Gastroesophageal sphincter (tissue), 3 donors: ENCODE measurements around the gene CD27.

Experiments
- CTCF ChIP-seq, 4 experiments: fragments of 200-600 bp in 2 of 4; fragments of 450-650 bp in 2 of 4; sonication (generic) in 1 of 4; IDR thresholded peaks; one replicate each; pipeline ENCODE4 v1.5.1; 2017 to 2019; ENCODE audit warnings: antibody characterized with exemption in 4 of 4, mild to moderate bottlenecking in 2 of 4, moderate library complexity in 2 of 4
- EP300 ChIP-seq: sonication (generic); formaldehyde crosslinking; IDR thresholded peaks from one replicate; pipeline ENCODE4 v1.6.1; 2017; ENCODE audit warnings: antibody characterized with exemption, mild to moderate bottlenecking
- POLR2A ChIP-seq, 2 donors: fragments of 450-650 bp; IDR thresholded peaks; one replicate each; pipeline ENCODE4 v1.6.1; 2017; ENCODE audit warnings: antibody characterized with exemption in 2 of 2, mild to moderate bottlenecking in 2 of 2, moderate library complexity in 1 of 2

GRCh38 chr12:6424866-6425265 is 19.9 kb upstream of the CD27 start:
- TF ChIP-seq EP300 (no peak), CTCF (IDR thresholded peaks at IDR 0.05) (no peak), POLR2A (IDR thresholded peaks at IDR 0.05) (no peak)
